Naive thymus-derived CD8-positive, alpha-beta T cell (primary cell): ENCODE results near the gene DGKB. TPM values are rescaled to one million over a fixed set of nuclear protein-coding genes. Genes with fewer than 3 reads are reported as not detected.

Experiments used
- ATAC-seq, 2 donors: fragments of 150-1000 bp; cut with Tn5 transposase in 1 of 2; sonication (Bioruptor Pico), chemical (Tn5 transposase) in 1 of 2; 1 replicate in 1 of 2; 2 replicates in 1 of 2; pipeline ENCODE4 v1.10.0; 2021; ENCODE audit warnings: mild to moderate bottlenecking in 2 of 2, moderate library complexity in 2 of 2
- POLR2A ChIA-PET: fragments of 350-600 bp; sonication (Branson Sonifier 250); formaldehyde crosslinking; loops from one replicate; lab custom pipeline; 2021; ENCODE audit warnings: antibody characterized with exemption; lab: Charles Lee
- DNase-seq, 10 donors: peaks; one replicate each; pipeline versions ENCODE4 v3.0.0 to v3.0.0-alpha.2; 2020 to 2022
- H3K27ac Mint-ChIP-seq, 10 donors: one replicate each; pipeline ENCODE4 v1.8.0; 2020 to 2022; ENCODE audit warnings: mild to moderate bottlenecking in 10 of 10, mixed read lengths in 10 of 10, moderate library complexity in 4 of 10, inconsistent platforms in 1 of 10
- H3K27me3 Mint-ChIP-seq, 5 donors: one replicate each; pipeline ENCODE4 v1.8.0; 2021 to 2022; ENCODE audit warnings: mixed read lengths in 5 of 5
- H3K36me3 Mint-ChIP-seq, 3 donors: one replicate each; pipeline ENCODE4 v1.8.0; 2020 to 2022; ENCODE audit warnings: mixed read lengths in 3 of 3, mild to moderate bottlenecking in 2 of 3, inconsistent platforms in 1 of 3
- H3K4me1 Mint-ChIP-seq, 4 donors: one replicate each; pipeline ENCODE4 v1.8.0; 2021 to 2022; ENCODE audit warnings: mixed read lengths in 4 of 4
- H3K4me3 Mint-ChIP-seq, 10 donors: one replicate each; pipeline ENCODE4 v1.8.0; 2020 to 2022; ENCODE audit warnings: mild to moderate bottlenecking in 10 of 10, mixed read lengths in 10 of 10, moderate library complexity in 6 of 10, inconsistent platforms in 1 of 10
- H3K9me3 Mint-ChIP-seq, 9 donors: one replicate each; pipeline ENCODE4 v1.8.0; 2020 to 2022; ENCODE audit warnings: mixed read lengths in 9 of 9, mild to moderate bottlenecking in 3 of 9, inconsistent platforms in 1 of 9, moderate library complexity in 1 of 9
- polyA plus RNA-seq, 3 donors: library from polyadenylated mRNA; unstranded; fragments of 300-500 nt; fragmentation: Illumina TruSeq; gene quantifications; one replicate each; pipeline ENCODE4 v1.2.3, GENCODE V29; 2021
- total RNA-seq, 8 experiments: library from RNA in 2 of 8; stranded (reverse) in 2 of 8; gene quantifications; one replicate each; pipeline ENCODE4 v1.2.3 and lab custom pipeline; 2021 to 2026

Gene DGKB
- total and polyA plus RNA-seq, 5 experiments from 2014 or later = not detected

GRCh38 chr7:14855033-14855794 is 47.3 kb downstream of the DGKB start:
- POLR2A ChIA-PET = no interaction called here
- H3K27ac Mint-ChIP-seq = no peak overlapping the region
- H3K4me3 Mint-ChIP-seq = no peak overlapping the region
- H3K27me3 Mint-ChIP-seq = no peaks in the 10 kb centered on the region
- ATAC-seq (no peak), DNase-seq (no peak)
- H3K9me3 Mint-ChIP-seq = peaks cover 0 to 7% (median 0%) of the 10 kb centered on the region in 9 donors
- no peaks in the 10 kb centered on the region for H3K4me1 Mint-ChIP-seq
- H3K36me3 Mint-ChIP-seq = no peaks in the 10 kb centered on the region

- POLR2A ChIA-PET = no interaction called here
- no peak overlapping the region for H3K27ac Mint-ChIP-seq
- H3K9me3 Mint-ChIP-seq = peaks cover 0 to 15% (median 2%) of the 10 kb centered on the region in 9 donors
- no peaks in the 10 kb centered on the region for H3K36me3 Mint-ChIP-seq
- H3K4me3 Mint-ChIP-seq = no peak overlapping the region
- H3K4me1 Mint-ChIP-seq = no peaks in the 10 kb centered on the region
- DNase-seq = no peak
- no peaks in the 10 kb centered on the region for H3K27me3 Mint-ChIP-seq
- no peak for ATAC-seq
Observed at GRCh38 chr7:14854471-14854870, 48.1 kb downstream of the DGKB start.

DNA sequence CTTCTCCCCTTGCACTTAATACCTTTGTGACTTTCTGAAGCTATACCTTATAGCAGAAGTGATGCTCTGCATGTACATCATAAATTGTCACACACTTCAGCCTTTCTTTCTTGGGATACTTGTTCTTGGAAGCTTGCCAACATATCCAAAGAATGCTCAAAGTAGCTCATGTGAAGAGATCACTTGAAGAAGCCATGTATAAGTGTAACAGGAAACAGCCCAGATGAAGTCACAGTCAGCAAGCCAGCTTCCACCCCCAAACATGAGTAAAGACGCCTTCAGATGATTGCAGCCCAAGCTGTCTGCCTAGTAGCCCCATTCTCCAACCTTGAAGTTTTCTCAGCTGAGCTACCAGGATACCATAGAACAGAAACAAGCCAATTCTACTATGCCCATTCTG is 50.9 kb downstream of the DGKB start:
- DNase-seq = no peak
- Mint-ChIP-seq H3K27ac (no peak overlapping the region), H3K36me3 (no peaks in the 10 kb centered on the region), H3K4me3 (no peak overlapping the region), H3K27me3 (no peaks in the 10 kb centered on the region), H3K9me3 (peaks cover 0 to 18% (median 2%) of the 10 kb centered on the region in 9 donors), H3K4me1 (no peaks in the 10 kb centered on the region)
- POLR2A ChIA-PET = no interaction called here
- ATAC-seq = no peak

DNA sequence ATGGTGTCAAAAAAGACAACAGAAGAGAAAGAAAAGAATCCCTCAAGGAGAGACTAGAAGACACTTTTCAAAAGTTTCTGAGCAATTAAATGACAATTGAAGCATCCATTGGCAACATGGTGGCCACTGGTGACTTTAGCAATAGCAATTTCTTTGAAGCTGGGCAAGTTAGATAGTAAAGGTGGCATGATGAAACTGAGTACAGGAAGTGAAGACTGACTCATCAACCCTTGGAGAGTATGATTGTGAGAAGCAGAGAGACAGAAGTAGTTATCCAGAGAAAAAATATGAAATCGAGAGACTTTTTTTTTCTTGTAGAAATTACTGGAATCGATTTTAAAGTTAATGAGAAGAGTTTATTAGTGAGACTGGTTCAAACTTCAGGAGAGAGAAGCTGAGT is 52.5 kb downstream of the DGKB start:
- Mint-ChIP-seq H3K27me3 (no peaks in the 10 kb centered on the region), H3K4me1 (no peaks in the 10 kb centered on the region)

DNA sequence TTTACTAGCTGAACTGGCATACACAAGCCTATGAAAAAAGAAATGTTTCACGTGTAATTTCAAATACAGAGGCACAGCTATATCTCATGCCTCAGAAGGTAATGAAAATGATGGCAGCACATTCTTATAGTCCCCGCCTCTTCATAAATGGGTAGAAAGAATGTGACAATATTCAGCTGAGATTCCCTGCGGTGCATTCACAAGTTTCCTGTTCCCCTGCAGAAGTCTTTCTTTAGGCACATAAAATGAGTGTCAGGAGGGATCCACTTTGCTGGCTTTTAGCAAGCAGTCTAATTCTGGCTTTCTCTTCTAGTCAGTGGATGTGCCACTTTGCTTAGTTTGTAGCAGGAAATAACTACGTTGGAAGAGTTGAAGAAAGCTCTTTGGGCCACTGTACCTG is 56.1 kb downstream of the DGKB start:
- H3K4me1 Mint-ChIP-seq = no peaks in the 10 kb centered on the region

More for the DNA sequence above, 52.5 kb downstream of the DGKB start:
- Mint-ChIP-seq H3K9me3 (peaks cover 0 to 18% (median 2%) of the 10 kb centered on the region in 9 donors), H3K36me3 (no peaks in the 10 kb centered on the region), H3K4me3 (no peak overlapping the region), H3K27ac (no peak overlapping the region)
- POLR2A ChIA-PET = no interaction called here
- ATAC-seq = no peak
- DNase-seq = no peak

DNA sequence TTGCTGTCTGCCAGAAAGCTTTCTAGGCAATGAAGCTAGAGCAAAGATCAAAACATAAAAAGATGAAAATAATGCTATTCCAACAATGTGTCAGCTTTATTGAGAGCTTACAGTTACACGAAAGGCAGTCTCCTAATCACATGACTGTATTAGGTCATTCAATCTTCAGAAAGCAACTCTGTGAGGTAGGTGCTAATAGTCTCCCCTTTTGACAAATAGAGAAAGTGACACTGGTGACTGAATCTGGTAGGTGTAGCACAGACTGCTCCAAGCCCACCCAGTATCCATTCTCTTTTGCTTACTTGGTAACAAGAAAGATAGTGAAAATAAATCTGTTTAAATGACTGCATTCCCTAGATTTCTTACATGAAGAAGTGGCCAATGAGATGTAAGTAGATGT is 58.8 kb downstream of the DGKB start:
- no peaks in the 10 kb centered on the region for H3K4me1 Mint-ChIP-seq
- H3K36me3 Mint-ChIP-seq = no peaks in the 10 kb centered on the region
- ATAC-seq (no peak), DNase-seq (no peak)
- H3K27me3 Mint-ChIP-seq = no peaks in the 10 kb centered on the region
- POLR2A ChIA-PET = no interaction called here
- peaks cover 0 to 14% (median 5%) of the 10 kb centered on the region in 9 donors for H3K9me3 Mint-ChIP-seq
- no peak overlapping the region for H3K27ac Mint-ChIP-seq
- H3K4me3 Mint-ChIP-seq = no peak overlapping the region

More for the DNA sequence above, 56.1 kb downstream of the DGKB start:
- Mint-ChIP-seq H3K27me3 (no peaks in the 10 kb centered on the region), H3K36me3 (no peaks in the 10 kb centered on the region), H3K9me3 (peaks cover 0 to 20% (median 3%) of the 10 kb centered on the region in 9 donors), H3K4me3 (no peak overlapping the region), H3K27ac (no peak overlapping the region)
- ATAC-seq (no peak), DNase-seq (no peak)
- POLR2A ChIA-PET = no interaction called here

DNA sequence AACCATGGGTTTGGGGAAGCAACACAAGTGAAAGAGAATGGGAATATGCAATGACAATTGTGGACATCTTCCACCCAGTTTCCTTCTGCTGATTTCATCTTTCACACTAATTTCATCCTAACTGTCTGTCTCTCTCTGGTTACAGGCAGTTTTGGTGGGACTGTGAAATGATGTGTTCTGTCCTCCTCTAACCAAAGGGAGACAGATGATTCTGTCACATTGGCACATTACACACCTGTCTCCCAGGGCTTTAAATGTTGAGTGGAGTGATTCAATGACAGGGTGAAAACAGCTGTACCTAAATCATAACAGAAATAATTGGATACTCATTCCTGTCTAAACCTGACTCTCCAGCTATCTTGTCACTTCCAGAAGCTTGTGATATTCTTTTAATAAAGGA is 60.0 kb downstream of the DGKB start:
- peaks cover 0 to 12% (median 5%) of the 10 kb centered on the region in 9 donors for H3K9me3 Mint-ChIP-seq
- no peak for DNase-seq
- ATAC-seq = no peak
- no peaks in the 10 kb centered on the region for H3K27me3 Mint-ChIP-seq
- H3K27ac Mint-ChIP-seq = no peak overlapping the region
- H3K36me3 Mint-ChIP-seq = no peaks in the 10 kb centered on the region
- POLR2A ChIA-PET = no interaction called here
- H3K4me1 Mint-ChIP-seq = no peaks in the 10 kb centered on the region
- no peak overlapping the region for H3K4me3 Mint-ChIP-seq

DNA sequence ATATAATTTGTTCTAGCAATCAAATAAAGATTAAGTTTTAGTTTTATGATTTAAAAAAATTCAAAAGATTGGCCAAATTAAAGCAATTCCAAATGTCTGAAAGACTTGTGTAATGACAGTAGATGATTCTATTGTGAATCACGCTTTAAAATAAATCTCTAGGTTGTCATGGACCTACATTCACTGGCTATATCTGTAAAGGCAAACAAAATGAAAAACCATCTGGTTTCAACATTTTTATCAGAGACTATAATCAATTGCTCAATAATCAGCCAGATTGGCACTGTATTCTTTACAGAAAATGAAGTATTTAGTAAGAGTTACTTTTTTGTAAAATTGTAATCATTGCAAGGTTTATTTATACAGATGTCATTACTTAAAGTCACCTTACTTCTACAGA is 60.7 kb downstream of the DGKB start:
- DNase-seq (no peak), ATAC-seq (no peak)
- Mint-ChIP-seq H3K27ac (no peak overlapping the region), H3K36me3 (no peaks in the 10 kb centered on the region), H3K27me3 (no peaks in the 10 kb centered on the region), H3K4me3 (no peak overlapping the region), H3K9me3 (peaks cover 0 to 12% (median 5%) of the 10 kb centered on the region in 9 donors), H3K4me1 (no peaks in the 10 kb centered on the region)
- POLR2A ChIA-PET = no interaction called here

DNA sequence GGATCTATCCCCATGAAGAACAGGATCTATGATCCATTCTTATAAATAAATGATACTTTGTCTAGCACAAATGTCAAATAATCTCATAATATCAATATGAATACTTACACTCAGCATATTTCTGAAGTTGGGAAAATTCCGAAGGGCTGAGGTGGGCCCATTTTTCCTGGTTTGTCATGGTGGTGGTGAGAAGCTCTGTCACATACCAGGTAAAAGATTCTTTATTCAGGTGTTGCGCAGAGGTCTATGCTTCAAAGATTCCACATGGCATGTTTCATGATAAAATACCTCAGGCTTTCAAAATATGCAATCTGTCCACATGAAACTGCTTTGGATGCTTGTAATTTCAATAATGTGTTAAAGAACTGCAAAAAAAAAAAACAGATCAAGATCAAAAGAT is 61.5 kb downstream of the DGKB start:
- POLR2A ChIA-PET = no interaction called here
- no peak overlapping the region for H3K4me3 Mint-ChIP-seq
- H3K4me1 Mint-ChIP-seq = no peaks in the 10 kb centered on the region
- H3K36me3 Mint-ChIP-seq = no peaks in the 10 kb centered on the region
- peaks cover 0 to 12% (median 5%) of the 10 kb centered on the region in 9 donors for H3K9me3 Mint-ChIP-seq
- no peak overlapping the region for H3K27ac Mint-ChIP-seq
- no peaks in the 10 kb centered on the region for H3K27me3 Mint-ChIP-seq
- ATAC-seq = no peak
- DNase-seq = no peak

- Mint-ChIP-seq H3K4me1 (no peaks in the 10 kb centered on the region), H3K27ac (no peak overlapping the region), H3K4me3 (no peak overlapping the region), H3K9me3 (peaks cover 0 to 12% (median 5%) of the 10 kb centered on the region in 9 donors), H3K36me3 (no peaks in the 10 kb centered on the region), H3K27me3 (no peaks in the 10 kb centered on the region)
- DNase-seq = no peak
- POLR2A ChIA-PET = no interaction called here
- ATAC-seq = no peak
Observed at GRCh38 chr7:14839307-14839706, 63.2 kb downstream of the DGKB start.

DNA sequence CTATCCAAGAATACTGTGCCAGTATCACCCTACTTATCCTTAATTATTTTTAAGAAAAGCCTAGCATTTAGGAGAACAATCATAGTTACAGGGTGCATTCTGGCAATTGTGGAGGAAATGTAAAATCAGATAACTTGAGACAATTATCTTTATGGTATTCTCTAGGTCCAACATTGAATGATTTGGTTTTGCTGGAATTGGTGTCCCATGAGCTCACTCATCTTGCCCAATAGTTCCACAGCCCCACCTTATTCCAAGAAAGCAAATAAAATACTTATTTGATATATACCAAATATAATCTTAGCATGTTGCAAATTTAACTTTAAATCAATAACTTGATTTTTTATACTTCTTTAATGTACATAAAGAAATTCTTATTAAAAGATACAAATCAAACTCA is 65.3 kb downstream of the DGKB start:
- POLR2A ChIA-PET = no interaction called here
- no peak overlapping the region for H3K4me3 Mint-ChIP-seq
- ATAC-seq = no peak
- no peak overlapping the region for H3K27ac Mint-ChIP-seq
- DNase-seq = no peak
- H3K4me1 Mint-ChIP-seq = no peaks in the 10 kb centered on the region
- no peaks in the 10 kb centered on the region for H3K36me3 Mint-ChIP-seq
- no peaks in the 10 kb centered on the region for H3K27me3 Mint-ChIP-seq
- H3K9me3 Mint-ChIP-seq = peaks cover 0 to 18% (median 2%) of the 10 kb centered on the region in 9 donors

DNA sequence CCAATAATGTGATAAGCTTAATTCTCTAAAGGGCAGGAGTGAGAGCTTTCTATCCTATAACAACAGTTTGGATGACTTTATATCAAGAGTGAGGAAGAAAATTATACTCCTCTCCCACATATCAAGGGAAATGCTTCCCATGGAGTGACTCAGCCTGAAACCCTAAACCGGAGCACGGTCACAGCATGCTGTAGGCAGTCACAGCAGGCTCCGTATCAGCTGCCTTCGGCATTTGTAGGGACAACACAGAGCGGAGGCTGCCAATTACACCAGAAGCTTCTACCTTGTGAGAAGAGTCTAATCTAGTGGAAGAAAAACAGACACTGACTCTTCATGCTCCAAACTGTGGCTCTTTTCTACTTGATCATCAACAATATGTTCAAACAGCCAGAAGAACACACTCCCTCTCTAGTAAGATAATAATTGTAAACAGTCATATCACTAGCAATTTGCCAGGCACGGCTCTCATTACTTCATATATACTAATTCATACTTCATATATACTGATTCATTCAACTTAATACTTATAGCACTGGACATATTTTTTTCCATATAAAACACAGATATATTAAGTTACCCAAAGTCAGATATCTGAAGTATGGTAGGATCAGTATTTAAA is 65.9 kb downstream of the DGKB start:
- no peaks in the 10 kb centered on the region for H3K36me3 Mint-ChIP-seq
- no peak for DNase-seq
- ATAC-seq = no peak
- H3K4me3 Mint-ChIP-seq = no peak overlapping the region
- H3K27ac Mint-ChIP-seq = no peak overlapping the region
- peaks cover 0 to 19% (median 0%) of the 10 kb centered on the region in 9 donors for H3K9me3 Mint-ChIP-seq
- H3K4me1 Mint-ChIP-seq = no peaks in the 10 kb centered on the region
- POLR2A ChIA-PET = no interaction called here
- no peaks in the 10 kb centered on the region for H3K27me3 Mint-ChIP-seq

GRCh38 chr7:14836006-14836405 is 66.5 kb downstream of the DGKB start:
- ATAC-seq (no peak), DNase-seq (no peak)
- Mint-ChIP-seq H3K27me3 (no peaks in the 10 kb centered on the region), H3K4me1 (no peaks in the 10 kb centered on the region), H3K36me3 (no peaks in the 10 kb centered on the region), H3K9me3 (peaks cover 0 to 19% (median 0%) of the 10 kb centered on the region in 9 donors), H3K4me3 (no peak overlapping the region), H3K27ac (no peak overlapping the region)
- POLR2A ChIA-PET = no interaction called here
